Heart left ventricle (tissue), 16 donors: ENCODE results near the gene SPTA1. TPM values are rescaled to one million over a fixed set of nuclear protein-coding genes. Genes with fewer than 3 reads are reported as not detected.

Source experiments
- ATAC-seq, 4 donors: fragments of 200-7000 bp; cut with Tn5 transposase; one replicate each; pipeline ENCODE4 v1.9.1; 2020 to 2022; ENCODE audit warnings: moderate library complexity in 4 of 4, mild to moderate bottlenecking in 3 of 4, moderate number of reproducible peaks in 1 of 4
- DNase-seq, 5 donors: peaks; one replicate each; pipeline ENCODE4 v3.0.0-alpha.2; 2020
- H3K27ac ChIP-seq, 12 donors: fragments of 200-600 bp; sonication (generic) in 4 of 12; one replicate each; pipeline versions ENCODE4 v1.5.0 to v1.8.0; 2016 to 2022; ENCODE audit warnings: mild to moderate bottlenecking in 2 of 12
- H3K27me3 ChIP-seq, 9 donors: fragments of 200-600 bp; sonication (generic) in 2 of 9; one replicate each; pipeline versions ENCODE4 v1.5.1 to v1.8.0; 2016 to 2022; ENCODE audit warnings: mild to moderate bottlenecking in 3 of 9
- H3K36me3 ChIP-seq, 9 donors: fragments of 200-600 bp; sonication (generic) in 2 of 9; one replicate each; pipeline versions ENCODE4 v1.5.0 to v1.8.0; 2018 to 2022; ENCODE audit warnings: mild to moderate bottlenecking in 2 of 9
- H3K4me1 ChIP-seq, 12 donors: fragments of 200-600 bp; sonication (generic) in 4 of 12; one replicate each; pipeline versions ENCODE4 v1.5.0 to v1.8.0; 2016 to 2022; ENCODE audit warnings: mild to moderate bottlenecking in 3 of 12
- H3K4me3 ChIP-seq, 12 donors: fragments of 200-600 bp; sonication (generic) in 4 of 12; one replicate each; pipeline versions ENCODE4 v1.5.0 to v1.8.0; 2017 to 2022; ENCODE audit warnings: mild to moderate bottlenecking in 9 of 12, moderate library complexity in 4 of 12
- H3K9me3 ChIP-seq, 12 donors: fragments of 200-600 bp; sonication (generic) in 4 of 12; one replicate each; pipeline versions ENCODE4 v1.5.0 to v1.8.0; 2016 to 2022; ENCODE audit warnings: mild to moderate bottlenecking in 1 of 12
- CTCF ChIP-seq, 12 donors: fragments of 200-600 bp; sonication (generic) in 4 of 12; IDR thresholded peaks; one replicate each; pipeline versions ENCODE4 v1.5.0 to v1.8.0; 2018 to 2022; ENCODE audit warnings: antibody characterized with exemption in 12 of 12, mild to moderate bottlenecking in 5 of 12
- POLR2A ChIP-seq, 2 donors: fragments of 450-650 bp; IDR thresholded peaks; one replicate each; pipeline ENCODE4 v1.6.1; 2017; ENCODE audit warnings: antibody characterized with exemption in 2 of 2, mild to moderate bottlenecking in 2 of 2, moderate library complexity in 2 of 2
- whole genome bisulfite sequencing, 4 donors: extraction: QIAGEN DNeasy Blood & Tissue Kit in 2 of 4; methylation state at CpG; one replicate each; pipeline versions ENCODE4 v1.1.5 to v1.1.7; 2013 to 2018; 5-methylcytosine and 5-hydroxymethylcytosine counted together
- intact Hi-C, 10 donors: fragments of 100-400 bp; cut with DNase I; formaldehyde crosslinking; loops; one replicate each; pipeline versions ENCODE4 v1.11.1 to v1.14.2; 2022
- long read RNA-seq, 3 donors: library from polyadenylated mRNA; unstranded; transcript quantifications; one replicate each; pipeline ENCODE4 v2.0.0, GENCODE V29; 2020 to 2021
- polyA plus RNA-seq, 2 donors: library from polyadenylated mRNA; stranded (reverse); fragments of 200-250 nt; gene quantifications; one replicate each; pipeline ENCODE4 v1.2.3, GENCODE V29; 2013
- total RNA-seq, 9 donors: library from RNA; depleted of rRNA in 2 of 9; stranded (reverse); fragments of >200 nt in 2 of 9; fragmentation: NEBNext Ultra II Directional in 3 of 9; extraction: Animal tissue kit (Norgen Biotek cat#: 25700) in 3 of 9; gene quantifications; one replicate each; pipeline versions ENCODE4 v1.1.0 to v1.2.4, GENCODE V29; 2016 to 2023
- donor health status: ischemic (EF 13 %, LVEDD 7.1; RV severe dilation, severe dysfunction).
- donor health status: healthy with polysubstance abuse.
- donor health status: DM: no; HTN: yes; CAD: no.
- donor health status: DM: no; HTN: no; CAD: no.
- donor health status: ischemic (EF 25% LVEDD 6.9; RV normal size, moderate dysfunction).
- donor health status: ischemic (EF 25% LVEDD 5.7; RV mildly dilated, moderate dysfunction).
- donor health status: healthy.
- donor health status: DM: yes; HTN: yes; CAD: no.
- donor health status: ischemic (EF 35%, LVEDD 5.7; RV mildly dilated, moderate dysfunction).
- donor health status: nonischemic (EF 11% LVEDD 7.7; RV severe dilation, severe dysfunction).
- donor health status: DM: yes; HTN: yes; CAD: no.
- donor health status: PGD.
- donor health status: ischemic (EF 29% LVEDD 5.4; RV normal size, mild dysfunction).
- donor health status: nonischemic (EF 23%, LVEDD 6.1; RV moderate dilation, normal function).

The SPTA1 gene
- total RNA-seq (under 1 TPM in 4 of 9 donors, not detected in 5; 0.08 to 0.99 (median 0.28) TPM), polyA plus RNA-seq (under 1 TPM; 0.06 to 0.19 TPM)
- long read RNA-seq, donor 1: 0 reads
- long read RNA-seq, donor 2: 0 reads
- long read RNA-seq, donor 3: 0 reads

GRCh38 chr1:158686111-158687009 lies at the start of gene SPTA1:
Gene SPTA1, minus strand, starts transcription at chr1:158686715. Its CDS starts 198 bp downstream, at chr1:158686517.
- H3K27ac ChIP-seq: no peak within 1 kb of the TSS
- H3K4me1 ChIP-seq: no peaks in the 10 kb centered on the region
- H3K27me3 ChIP-seq: peaks cover 0 to 2% (median 0%) of the 10 kb centered on the region in 9 donors
- intact Hi-C loops: no loop called here
- no peak for TF ChIP-seq POLR2A (IDR thresholded peaks at IDR 0.05)
- TF ChIP-seq CTCF (IDR thresholded peaks at IDR 0.05): no peak
- 62 to 70% (median 68%) methylated on average over 7 of the region's 7 CpGs for WGBS, 4 donors
- H3K4me3 ChIP-seq: no peak within 1 kb of the TSS
- ATAC-seq (no peak), DNase-seq (no peak)
- H3K36me3 ChIP-seq: no peaks in the 10 kb centered on the region
- no peaks in the 10 kb centered on the region for H3K9me3 ChIP-seq

GRCh38 chr1:158735848-158736247 lies 49.3 kb upstream of the SPTA1 start:
- H3K27me3 ChIP-seq: peaks cover 0 to 6% (median 0%) of the 10 kb centered on the region in 9 donors

GRCh38 chr1:158732524-158732923 lies 46.0 kb upstream of the SPTA1 start:
- TF ChIP-seq POLR2A (IDR thresholded peaks at IDR 0.05) (no peak), CTCF (IDR thresholded peaks at IDR 0.05) (no peak)
- Histone ChIP-seq H3K4me3 (no peak overlapping the region), H3K9me3 (no peaks in the 10 kb centered on the region), H3K27ac (no peak overlapping the region), H3K27me3 (peaks cover 0 to 3% (median 0%) of the 10 kb centered on the region in 9 donors), H3K4me1 (peaks cover 0 to 6% (median 0%) of the 10 kb centered on the region in 12 donors), H3K36me3 (no peaks in the 10 kb centered on the region)
- DNase-seq: no peak
- intact Hi-C loops: no loop called here
- WGBS, 4 donors: 59 to 73% (median 66%) methylated on average over 2 of the region's 2 CpGs
- no peak for ATAC-seq

More at GRCh38 chr1:158735848-158736247, 49.3 kb upstream of the SPTA1 start:
- no peaks in the 10 kb centered on the region for H3K4me1 ChIP-seq
- intact Hi-C loops: no loop called here
- no peaks in the 10 kb centered on the region for H3K36me3 ChIP-seq
- DNase-seq (no peak), ATAC-seq (no peak)
- no peak overlapping the region for H3K4me3 ChIP-seq
- H3K27ac ChIP-seq: no peak overlapping the region
- H3K9me3 ChIP-seq: no peaks in the 10 kb centered on the region
- TF ChIP-seq CTCF (IDR thresholded peaks at IDR 0.05) (no peak), POLR2A (IDR thresholded peaks at IDR 0.05) (no peak)

GRCh38 chr1:158731707-158732106 lies 45.2 kb upstream of the SPTA1 start:
- no peak for ATAC-seq

More at GRCh38 chr1:158731707-158732106, 45.2 kb upstream of the SPTA1 start:
- H3K4me1 ChIP-seq: peaks cover 0 to 6% (median 0%) of the 10 kb centered on the region in 12 donors
- H3K4me3 ChIP-seq: no peak overlapping the region
- no peaks in the 10 kb centered on the region for H3K36me3 ChIP-seq
- no peaks in the 10 kb centered on the region for H3K9me3 ChIP-seq
- WGBS, 4 donors: 83 to 89% (median 86%) methylated on average over 4 of the region's 4 CpGs
- TF ChIP-seq POLR2A (IDR thresholded peaks at IDR 0.05) (no peak), CTCF (IDR thresholded peaks at IDR 0.05) (no peak)
- intact Hi-C loops: no loop called here
- DNase-seq: no peak
- H3K27ac ChIP-seq: no peak overlapping the region
- peaks cover 0 to 8% (median 0%) of the 10 kb centered on the region in 9 donors for H3K27me3 ChIP-seq
